Neural cell (in vitro differentiated cells): ENCODE data around the gene NEURL1.

Source experiments
- EZH2 ChIP-seq: fragments of 200-600, 300-800 bp; shearing (Covaris generic), sonication (generic); IDR thresholded peaks from 2 replicates; pipeline ENCODE4 v1.6.1; 2014; ENCODE audit warnings: antibody characterized with exemption, low read length, borderline replicate concordance, mild to moderate bottlenecking; ENCODE audit not compliant: insufficient read depth, poor library complexity, severe bottlenecking
- POLR2AphosphoS5 ChIP-seq: IDR thresholded peaks from 2 replicates; pipeline ENCODE4 v1.6.1; 2012
- RAD21 ChIP-seq: fragments of 450-650 bp; conservative IDR thresholded peaks from 2 replicates; pipeline ENCODE4 v1.6.1; 2014; ENCODE audit warnings: antibody characterized with exemption, mild to moderate bottlenecking, moderate library complexity

- TF ChIP-seq POLR2AphosphoS5 (no peak), RAD21 (no peak), EZH2 (no peak)
Observed at GRCh38 chr10:103589074-103589630, 95.6 kb downstream of the NEURL1 start.
